ENCODE data around the gene USP3. TPM values are rescaled to one million over a fixed set of nuclear protein-coding genes. Genes with fewer than 3 reads are reported as not detected.
A peak's percentile ranks its signal among the peaks of the same experiment; 100 is the strongest.

Gene USP3
- total and polyA plus RNA-seq, 2 of the 4 experiments (the other 2 are of a cell fraction), result 17.3 to 52.3 TPM

- DNase-seq (peak; percentile 78), ATAC-seq (ENCODE audit: low read depth) (peak; percentile 71)
- Histone ChIP-seq H3K4ac (ENCODE audit: low read depth, low read length) (no peak overlapping the region), H4K91ac (ENCODE audit: insufficient read depth, low read depth, low read length) (no peak overlapping the region), H3K4me3 (ENCODE audit: insufficient read depth, low read depth, low read length) (no peak overlapping the region), H4K8ac (ENCODE audit: low read depth in 2 of 2, low read length in 2 of 2) (no peak overlapping the region), H3K9me1 (ENCODE audit: insufficient read depth, low read length) (peaks cover 8% of the 10 kb centered on the region), H3K79me1 (ENCODE audit: low read depth in 1 of 2, low read length in 2 of 2) (peaks cover 0 to 19% of the 10 kb centered on the region in 2 experiments; a peak in 1 of 4 replicates), H2BK5ac (ENCODE audit: low read depth, low read length, poor library complexity, severe bottlenecking) (no peak overlapping the region), H2AK9ac (replicated peaks; ENCODE audit: low read depth, low read length, poor library complexity) (no peak overlapping the region), H3K4me2 (ENCODE audit: low read depth, low read length) (no peak overlapping the region), H2BK120ac (ENCODE audit: low read depth, low read length) (no peak overlapping the region), H3K9me3 (ENCODE audit: control insufficient read depth, insufficient read depth, low read length) (no peaks in the 10 kb centered on the region), H4K20me1 (ENCODE audit: insufficient read depth, low read length) (peaks cover 8% of the 10 kb centered on the region; the same call in 1 of the 2 replicates), H2BK15ac (ENCODE audit: low read depth, low read length) (no peak overlapping the region), H3K18ac (ENCODE audit: low read depth, low read length) (no peak overlapping the region), H3K27ac (ENCODE audit: insufficient read depth, low read length) (no peak overlapping the region), H2AK5ac (ENCODE audit: low read depth, low read length) (no peak overlapping the region), H3K36me3 (ENCODE audit: control insufficient read depth, insufficient read depth, low read length) (peaks cover 17% of the 10 kb centered on the region), H3K9ac (ENCODE audit: low read depth, low read length) (no peak overlapping the region), H3K4me1 (ENCODE audit: control insufficient read depth, insufficient read depth, low read length) (peaks cover 7% of the 10 kb centered on the region), H3K56ac (ENCODE audit: extremely low read depth, insufficient read depth, low read length) (no peak overlapping the region), H3K27me3 (ENCODE audit: control insufficient read depth, insufficient read depth, low read length) (no peaks in the 10 kb centered on the region), H3K23ac (ENCODE audit: low read depth, low read length) (no peak overlapping the region), H2AFZ (replicated peaks; ENCODE audit: low read length, poor library complexity) (no peak overlapping the region), H4K5ac (ENCODE audit: low read depth, low read length) (no peak overlapping the region), H3K14ac (replicated peaks; ENCODE audit: low read depth, low read length) (no peak overlapping the region), H2BK20ac (ENCODE audit: low read depth, low read length) (no peak overlapping the region)
- TF ChIP-seq FOS (IDR thresholded peaks at IDR 0.05; ENCODE audit: low read depth, low read length) (peak; percentile 66), NFE2L2 (IDR thresholded peaks at IDR 0.05; ENCODE audit: low read depth, low read length) (no peak)
- ChIA-PET CTCF (interaction anchor here (1.0 kb wide), 1 partner anchor 34 kb away, joined by 3 read pairs; no protein-coding TSS in a partner anchor), POLR2A (ENCODE audit: unreplicated experiment) (interaction anchor here (0.5 kb wide), 1 partner anchor 12 kb away, joined by 3 read pairs; no protein-coding TSS in a partner anchor)
- intact Hi-C loops (cut with micrococcal nuclease), result loop anchor here (10.0 kb wide), 1 partner anchor 123 kb away; no protein-coding TSS in a partner anchor
- BruUV-seq (replicated peaks), result no TSS peak
- in situ Hi-C loops (cut with MboI; ENCODE audit: low sequenced_read_pairs), result no loop called here
- dilution Hi-C loops (cut with HindIII; ENCODE audit: low sequenced_read_pairs, unreplicated experiment), result no loop called here
- WGBS, 2 experiments (ENCODE audit: extremely low coverage in 2 of 2, insufficient read length in 1 of 2), result no CpG with 5 or more reads among the region's 2 CpGs
Observed at GRCh38 chr15:63587527-63587926, 83.1 kb downstream of the USP3 start.
